ENCODE results near the gene TBC1D26.
"Not testable (repeated sequence)": the region's sequence is repeated elsewhere in the genome, so short reads cannot be mapped to it uniquely, and the experiment has no call there.

Gene TBC1D26

GRCh38 chr17:15782866-15783265, 50.8 kb downstream of the TBC1D26 start:
- H3K27ac ChIP-seq (ENCODE audit: extremely low read depth, low read depth, low read length): no peak overlapping the region
- H3K4me1 ChIP-seq (ENCODE audit: control insufficient read depth, insufficient read depth, low read length): no peaks in the 10 kb centered on the region
- no peaks in the 10 kb centered on the region for H3K36me3 ChIP-seq (ENCODE audit: control insufficient read depth in 2 of 2, insufficient read depth in 1 of 2, low read length in 2 of 2)
- CTCF ChIA-PET: no interaction called here
- TF ChIP-seq ZNF571 (tag by site-specific recombination; IDR thresholded peaks at IDR 0.05): no peak
- TF ChIP-seq GLIS1 (tag by site-specific recombination; IDR thresholded peaks at IDR 0.05): no peak
- TF ChIP-seq IKZF3 (tag by site-specific recombination; IDR thresholded peaks at IDR 0.05): no peak
- no peak for TF ChIP-seq ZNF664 (tag by site-specific recombination; IDR thresholded peaks at IDR 0.05)
- TF ChIP-seq ZNF10 (tag by site-specific recombination; IDR thresholded peaks at IDR 0.05): no peak
- no peak for TF ChIP-seq ZNF175 (tag by site-specific recombination; IDR thresholded peaks at IDR 0.05)
- TF ChIP-seq ZNF292 (tag by site-specific recombination; IDR thresholded peaks at IDR 0.05; ENCODE audit: borderline replicate concordance, low read depth): no peak
- H3K4me3 ChIP-seq (ENCODE audit: low read depth, low read length): no peak overlapping the region
- POLR2A ChIA-PET: no interaction called here
- H3K9me3 ChIP-seq (ENCODE audit: control insufficient read depth, insufficient read depth, low read depth, low read length): no peaks in the 10 kb centered on the region; the same call in 1 of the 2 replicates

- POLR2A ChIA-PET: no interaction called here
- Histone ChIP-seq H3K27ac (ENCODE audit: extremely low read depth, low read depth, low read length) (no peak overlapping the region), H3K4me3 (ENCODE audit: low read depth, low read length) (no peak overlapping the region)
Measured at GRCh38 chr17:15783461-15783860, 51.4 kb downstream of the TBC1D26 start.

GRCh38 chr17:15784351-15784750, 52.3 kb downstream of the TBC1D26 start:
- POLR2A ChIA-PET; H3K36me3 ChIP-seq (ENCODE audit: control insufficient read depth in 2 of 2, insufficient read depth in 1 of 2, low read length in 2 of 2); H3K4me3 ChIP-seq (ENCODE audit: low read depth, low read length); H3K27ac ChIP-seq (ENCODE audit: extremely low read depth, low read depth, low read length); H3K4me1 ChIP-seq (ENCODE audit: control insufficient read depth, insufficient read depth, low read length); H3K9me3 ChIP-seq (ENCODE audit: control insufficient read depth, insufficient read depth, low read depth, low read length); CTCF ChIA-PET: not testable (repeated sequence)

More at GRCh38 chr17:15783461-15783860, 51.4 kb downstream of the TBC1D26 start:
- CTCF ChIA-PET: no interaction called here
- TF ChIP-seq ZNF670 (tag by site-specific recombination; IDR thresholded peaks at IDR 0.05; ENCODE audit: low read depth) (no peak), PRDM2 (tag by site-specific recombination; IDR thresholded peaks at IDR 0.05; ENCODE audit: borderline replicate concordance) (no peak), ZNF837 (tag by site-specific recombination; IDR thresholded peaks at IDR 0.05) (no peak), ZNF214 (tag by site-specific recombination; IDR thresholded peaks at IDR 0.05; ENCODE audit: borderline replicate concordance) (no peak), SETDB1 (IDR thresholded peaks at IDR 0.05; ENCODE audit: insufficient read length, low read length) (no peak), ZNF544 (tag by site-specific recombination; IDR thresholded peaks at IDR 0.05) (no peak), ZNF423 (tag by site-specific recombination; IDR thresholded peaks at IDR 0.05) (no peak), ZNF24 (tag by site-specific recombination; IDR thresholded peaks at IDR 0.05) (no peak), ZNF623 (tag by site-specific recombination; IDR thresholded peaks at IDR 0.05) (no peak), YY2 (tag by site-specific recombination; IDR thresholded peaks at IDR 0.05) (no peak), ZNF600 (tag by site-specific recombination; IDR thresholded peaks at IDR 0.05) (no peak), ZNF501 (tag by site-specific recombination; IDR thresholded peaks at IDR 0.05) (no peak), ZNF132 (tag by site-specific recombination; IDR thresholded peaks at IDR 0.05; ENCODE audit: borderline replicate concordance) (no peak), PRDM6 (tag by site-specific recombination; IDR thresholded peaks at IDR 0.05) (no peak), ZNF792 (tag by site-specific recombination; IDR thresholded peaks at IDR 0.05) (no peak)
- Histone ChIP-seq H3K36me3 (ENCODE audit: control insufficient read depth in 2 of 2, insufficient read depth in 1 of 2, low read length in 2 of 2) (no peaks in the 10 kb centered on the region), H3K9me3 (ENCODE audit: control insufficient read depth, insufficient read depth, low read depth, low read length) (no peaks in the 10 kb centered on the region; the same call in 1 of the 2 replicates), H3K4me1 (ENCODE audit: control insufficient read depth, insufficient read depth, low read length) (no peaks in the 10 kb centered on the region)

DNA sequence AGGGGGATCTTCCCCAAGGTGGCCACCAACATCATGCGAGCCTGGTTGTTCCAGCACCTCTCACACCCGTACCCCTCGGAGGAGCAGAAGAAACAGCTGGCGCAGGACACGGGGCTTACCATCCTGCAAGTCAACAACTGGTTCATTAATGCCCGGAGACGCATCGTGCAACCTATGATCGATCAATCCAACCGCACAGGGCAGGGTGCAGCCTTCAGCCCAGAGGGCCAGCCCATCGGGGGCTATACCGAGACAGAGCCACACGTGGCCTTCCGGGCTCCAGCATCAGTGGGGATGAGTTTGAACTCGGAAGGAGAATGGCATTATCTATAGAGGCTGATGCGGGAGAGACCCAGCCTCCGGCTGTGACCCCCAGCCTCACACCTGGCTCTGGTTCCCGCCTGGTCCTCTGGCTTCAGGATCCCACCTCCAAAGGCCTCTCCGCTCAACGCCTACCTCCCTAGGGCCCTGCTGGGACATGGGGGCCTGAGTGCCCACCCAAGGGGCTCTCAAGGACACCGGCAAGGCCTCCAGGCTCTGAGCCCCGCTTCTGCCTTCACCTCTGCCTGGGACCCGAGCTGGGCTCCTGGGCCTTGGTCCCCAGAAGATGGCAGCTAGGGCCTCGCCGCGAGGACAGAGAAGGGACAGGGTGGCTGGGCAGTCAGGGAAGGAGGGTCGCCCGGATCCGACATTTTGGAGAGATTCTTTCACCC, 55.4 kb downstream of the TBC1D26 start:
- H3K9me3 ChIP-seq (ENCODE audit: control insufficient read depth, insufficient read depth, low read depth, low read length); H3K36me3 ChIP-seq (ENCODE audit: control insufficient read depth in 2 of 2, insufficient read depth in 1 of 2, low read length in 2 of 2); POLR2A ChIA-PET: not testable (repeated sequence)

More for the DNA sequence above, 55.4 kb downstream of the TBC1D26 start:
- CTCF ChIA-PET; H3K27ac ChIP-seq (ENCODE audit: extremely low read depth, low read depth, low read length); H3K4me3 ChIP-seq (ENCODE audit: low read depth, low read length); H3K4me1 ChIP-seq (ENCODE audit: control insufficient read depth, insufficient read depth, low read length): not testable (repeated sequence)
